Thyroid gland (tissue), 4 donors: ENCODE results near the gene EGFR. TPM values are rescaled to one million over a fixed set of nuclear protein-coding genes. Genes with fewer than 3 reads are reported as not detected.

Experiments used
- DNase-seq, 2 donors: peaks; one replicate each; pipeline ENCODE4 v3.0.0-alpha.2; 2019
- H3K27ac ChIP-seq, 3 donors: fragments of 200-600 bp; sonication (generic); 1 replicate in 2 of 3; 2 replicates in 1 of 3; pipeline ENCODE4 v1.5.1; 2016 to 2019; ENCODE audit warnings: mild to moderate bottlenecking in 1 of 3, moderate library complexity in 1 of 3
- H3K27me3 ChIP-seq: fragments of 200-600 bp; sonication (generic); one replicate; pipeline ENCODE4 v1.5.1; 2019
- H3K36me3 ChIP-seq, 2 donors: fragments of 200-600 bp; sonication (generic); one replicate each; pipeline ENCODE4 v1.5.1; 2016 to 2019
- H3K4me1 ChIP-seq, 2 donors: fragments of 200-600 bp; sonication (generic); one replicate each; pipeline ENCODE4 v1.5.1; 2017 to 2019
- H3K4me3 ChIP-seq, 3 donors: fragments of 200-600 bp; sonication (generic); replicated peaks in 1 of 3; 1 replicate in 2 of 3; 2 replicates in 1 of 3; pipeline ENCODE4 v1.5.1; 2016; ENCODE audit warnings: mild to moderate bottlenecking in 1 of 3
- H3K9me3 ChIP-seq: fragments of 200-600 bp; sonication (generic); one replicate; pipeline ENCODE4 v1.5.1; 2017
- CTCF ChIP-seq, 6 experiments: fragments of 200-600 bp in 3 of 6; fragments of 450-650 bp in 3 of 6; sonication (generic) in 3 of 6; IDR thresholded peaks; one replicate each; pipeline ENCODE4 v1.5.1; 2016 to 2019; ENCODE audit warnings: antibody characterized with exemption in 6 of 6, mild to moderate bottlenecking in 2 of 6, inconsistent platforms in 1 of 6, moderate library complexity in 1 of 6
- POLR2A ChIP-seq, 2 donors: fragments of 450-650 bp; IDR thresholded peaks; one replicate each; pipeline ENCODE4 v1.6.1; 2017; ENCODE audit warnings: antibody characterized with exemption in 2 of 2, mild to moderate bottlenecking in 2 of 2, moderate library complexity in 1 of 2
- WGBS, 2 donors: methylation state at CpG; one replicate each; pipeline ENCODE4 v1.1.5; 2017; 5-methylcytosine and 5-hydroxymethylcytosine counted together
- intact Hi-C: fragments of 100-400 bp; cut with DNase I; formaldehyde crosslinking; loops from one replicate; pipeline ENCODE4 v1.15.1; 2023
- total RNA-seq, 4 donors: library from RNA; depleted of rRNA; stranded (reverse); fragments of >200 nt; gene quantifications; one replicate each; pipeline ENCODE4 v1.2.3, GENCODE V29; 2016

EGFR gene
- total RNA-seq, 4 donors from 2014 or later: 57.5 to 96.2 (median 84.7) TPM

- TF ChIP-seq POLR2A (IDR thresholded peaks at IDR 0.05): no peak
- TF ChIP-seq CTCF (IDR thresholded peaks at IDR 0.05): no peak
- Histone ChIP-seq H3K9me3 (no peaks in the 10 kb centered on the region), H3K4me3 (no peak overlapping the region), H3K36me3 (no peaks in the 10 kb centered on the region), H3K27ac (peak overlapping the region in 1 of 3 donors; percentile 7), H3K27me3 (no peaks in the 10 kb centered on the region), H3K4me1 (peaks cover 41 to 53% of the 10 kb centered on the region in 2 donors)
- intact Hi-C loops: loop anchor here (10.0 kb wide), 1 partner anchor 158 kb away; no protein-coding TSS in a partner anchor
- no peak for DNase-seq
- 85 to 93% methylated on average over 9 of the region's 9 CpGs for WGBS, 2 donors
Measured at GRCh38 chr7:55193245-55193644, 174.4 kb downstream of the EGFR start.

- intact Hi-C loops: loop anchor here (10.0 kb wide), 1 partner anchor 160 kb away; no protein-coding TSS in a partner anchor
- peaks cover 29 to 40% of the 10 kb centered on the region in 2 donors for H3K4me1 ChIP-seq
- H3K27ac ChIP-seq: peak overlapping the region; percentile 54 to 78 (median 70)
- H3K9me3 ChIP-seq: no peaks in the 10 kb centered on the region
- 39 to 42% methylated on average over 6 of the region's 6 CpGs for WGBS, 2 donors
- DNase-seq: peak; percentile 95
- peaks cover 6 to 10% of the 10 kb centered on the region in 2 donors for H3K36me3 ChIP-seq
- H3K4me3 ChIP-seq: no peak overlapping the region
- H3K27me3 ChIP-seq: no peaks in the 10 kb centered on the region
- peak in 1 of 6 experiments; percentile 8 for TF ChIP-seq CTCF (IDR thresholded peaks at IDR 0.05)
- TF ChIP-seq POLR2A (IDR thresholded peaks at IDR 0.05): no peak
Measured at GRCh38 chr7:55194522-55194921, 175.7 kb downstream of the EGFR start.

- no peak for TF ChIP-seq POLR2A (IDR thresholded peaks at IDR 0.05)
- WGBS, 2 donors: 86 to 96% methylated on average over 8 of the region's 8 CpGs
- DNase-seq: no peak
- Histone ChIP-seq H3K27ac (no peak overlapping the region), H3K4me1 (peaks cover 9 to 16% of the 10 kb centered on the region in 2 donors), H3K4me3 (no peak overlapping the region), H3K36me3 (peaks cover 40 to 45% of the 10 kb centered on the region in 2 donors), H3K27me3 (no peaks in the 10 kb centered on the region), H3K9me3 (no peaks in the 10 kb centered on the region)
- intact Hi-C loops: loop anchor here (10.0 kb wide), 1 partner anchor 164 kb away; no protein-coding TSS in a partner anchor
Measured at GRCh38 chr7:55198634-55199392, 180.0 kb downstream of the EGFR start.

GRCh38 chr7:55199418-55199817 lies 180.6 kb downstream of the EGFR start:
- H3K27me3 ChIP-seq: no peaks in the 10 kb centered on the region
- peaks cover 45 to 46% of the 10 kb centered on the region in 2 donors for H3K36me3 ChIP-seq
- intact Hi-C loops: loop anchor here (10.0 kb wide), 1 partner anchor 165 kb away; no protein-coding TSS in a partner anchor
- WGBS, 2 donors: 80 to 89% methylated on average over 1 of the region's 1 CpG
- no peaks in the 10 kb centered on the region for H3K9me3 ChIP-seq
- H3K27ac ChIP-seq: no peak overlapping the region
- DNase-seq: no peak
- H3K4me1 ChIP-seq: peaks cover 9 to 10% of the 10 kb centered on the region in 2 donors
- H3K4me3 ChIP-seq: no peak overlapping the region
- no peak for TF ChIP-seq POLR2A (IDR thresholded peaks at IDR 0.05)
- no peak for TF ChIP-seq CTCF (IDR thresholded peaks at IDR 0.05)

GRCh38 chr7:55200441-55200840 lies 181.6 kb downstream of the EGFR start:
- no peak overlapping the region for H3K4me3 ChIP-seq
- no peaks in the 10 kb centered on the region for H3K9me3 ChIP-seq
- no peak for TF ChIP-seq POLR2A (IDR thresholded peaks at IDR 0.05)
- TF ChIP-seq CTCF (IDR thresholded peaks at IDR 0.05): no peak
- H3K36me3 ChIP-seq: peaks cover 55 to 56% of the 10 kb centered on the region in 2 donors
- H3K27me3 ChIP-seq: no peaks in the 10 kb centered on the region
- intact Hi-C loops: no loop called here
- 93% methylated on average over 11 of the region's 11 CpGs for WGBS, 2 donors
- peaks cover 1 to 2% of the 10 kb centered on the region in 2 donors for H3K4me1 ChIP-seq
- no peak for DNase-seq
- no peak overlapping the region for H3K27ac ChIP-seq
